Activated naive CD4-positive, alpha-beta T cell treated with Interleukin-2 at 50 U/mL for 16 hours (primary cell): ENCODE measurements around the gene ANKS1A.

Source experiments
- DNase-seq: peaks from one replicate; pipeline ENCODE4 v3.0.0-alpha.2; 2020

The ANKS1A gene

DNA sequence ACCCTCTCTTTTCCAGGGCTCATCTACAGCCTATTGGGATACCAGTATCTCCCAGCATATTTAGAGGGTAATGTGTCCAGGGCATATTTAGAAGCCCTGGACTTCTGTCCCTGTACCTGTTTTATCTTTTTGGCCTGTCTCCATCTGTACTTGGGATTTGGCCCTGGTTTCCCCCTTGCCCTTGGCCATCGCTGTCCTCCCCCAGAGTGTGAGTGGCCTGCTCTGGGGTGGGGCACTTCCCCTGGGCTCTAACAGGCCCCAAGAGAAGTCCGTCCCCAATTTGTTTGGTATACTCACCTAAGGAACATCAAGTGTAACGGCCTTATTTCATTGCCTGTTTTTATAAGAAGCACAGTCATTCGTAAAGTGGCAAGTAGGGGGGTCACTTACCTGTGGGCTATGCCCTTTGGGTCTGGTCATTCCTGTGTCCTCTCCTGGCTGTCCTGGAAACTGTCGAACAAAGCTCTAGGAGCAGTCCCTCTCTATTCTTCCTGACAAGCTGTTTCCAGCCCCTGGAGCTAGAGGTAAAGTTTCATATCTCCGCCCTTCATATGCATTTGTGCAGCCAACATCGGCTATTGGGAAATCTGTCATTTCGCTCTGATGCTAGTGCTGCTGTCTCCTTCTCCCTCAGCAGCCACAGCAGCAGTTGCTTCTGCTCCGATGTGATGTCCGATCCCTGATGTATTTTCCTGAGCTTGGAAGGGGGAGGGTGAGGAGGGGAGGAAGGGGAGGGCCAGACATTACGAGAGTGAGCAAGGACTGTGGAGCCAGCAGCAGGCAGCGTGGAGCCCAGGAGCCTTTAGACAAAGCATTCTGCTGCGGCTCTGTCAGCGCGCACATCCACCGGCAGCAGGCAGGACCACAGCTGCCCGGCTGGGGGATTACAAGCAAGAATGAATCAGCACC, 168.6 kb downstream of the ANKS1A start:
- DNase-seq: no peak

- no peak for DNase-seq
Observed at GRCh38 chr6:35058358-35058675, 169.3 kb downstream of the ANKS1A start.

DNA sequence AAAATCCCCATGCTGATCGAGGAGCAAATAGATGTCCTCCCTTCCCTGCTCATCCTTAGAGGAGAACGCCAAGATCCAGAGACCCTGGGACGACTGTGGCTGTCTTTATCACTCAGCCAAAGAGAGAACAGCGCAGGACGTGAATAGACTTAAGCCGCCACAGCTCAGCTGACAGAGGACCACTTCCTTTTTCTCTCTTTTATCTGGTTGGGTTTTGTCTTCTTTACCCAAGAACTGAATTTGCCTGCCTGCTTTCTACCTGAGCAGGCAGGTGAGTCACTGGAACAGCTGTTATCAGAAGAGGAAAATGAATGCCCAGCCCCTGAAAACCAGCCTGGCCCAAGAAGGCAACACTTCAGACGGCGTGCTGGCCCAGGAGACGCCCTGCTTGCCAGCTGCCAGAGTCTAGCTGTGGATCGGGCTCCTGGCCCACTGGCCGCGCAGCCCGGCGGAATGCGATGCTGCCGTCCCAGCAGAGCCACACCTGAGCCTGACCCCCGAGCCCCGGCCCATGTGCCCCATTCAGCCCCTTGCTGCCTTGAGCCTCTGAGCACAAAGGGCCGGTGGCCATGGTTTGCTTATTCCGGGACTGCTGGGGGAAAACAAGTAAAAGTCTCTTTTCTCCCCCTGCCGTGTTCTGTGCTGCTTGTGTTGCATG, 169.9 kb downstream of the ANKS1A start:
- no peak for DNase-seq

DNA sequence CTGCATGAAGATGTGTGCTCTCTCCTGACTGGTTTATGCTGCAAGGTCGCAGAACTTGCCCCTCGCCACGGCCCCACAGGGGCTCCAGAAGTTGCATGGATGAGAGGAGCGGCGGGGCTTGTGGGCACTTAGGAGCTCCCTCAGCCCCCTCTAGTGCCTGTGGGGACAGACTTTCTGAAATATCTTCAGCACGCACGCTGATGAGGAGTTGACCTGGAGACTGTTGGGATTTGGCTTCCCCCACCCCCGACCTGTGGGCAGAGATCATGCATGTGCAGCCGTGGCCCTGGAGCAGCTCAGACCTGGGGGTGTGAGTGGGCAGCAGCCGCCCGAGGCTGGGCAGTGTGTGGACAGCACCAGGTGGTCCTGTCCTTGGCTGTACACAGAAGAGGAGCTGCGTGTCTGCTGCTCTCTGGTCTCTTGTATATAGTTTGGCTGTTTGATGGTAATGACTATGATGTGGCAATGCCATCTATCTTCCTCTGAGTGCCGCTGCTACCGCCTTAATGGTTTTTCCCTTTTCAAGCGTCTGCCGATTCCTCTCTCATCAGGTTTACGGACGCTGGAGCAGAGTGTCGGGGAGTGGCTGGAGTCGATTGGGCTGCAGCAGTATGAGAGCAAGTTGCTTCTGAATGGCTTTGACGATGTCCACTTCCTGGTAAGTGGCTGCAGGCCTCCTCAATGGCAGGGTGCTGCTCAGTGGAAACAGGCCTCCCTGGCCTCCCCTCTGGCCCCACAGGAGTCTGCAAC, 170.7 kb downstream of the ANKS1A start:
- no peak for DNase-seq

DNA sequence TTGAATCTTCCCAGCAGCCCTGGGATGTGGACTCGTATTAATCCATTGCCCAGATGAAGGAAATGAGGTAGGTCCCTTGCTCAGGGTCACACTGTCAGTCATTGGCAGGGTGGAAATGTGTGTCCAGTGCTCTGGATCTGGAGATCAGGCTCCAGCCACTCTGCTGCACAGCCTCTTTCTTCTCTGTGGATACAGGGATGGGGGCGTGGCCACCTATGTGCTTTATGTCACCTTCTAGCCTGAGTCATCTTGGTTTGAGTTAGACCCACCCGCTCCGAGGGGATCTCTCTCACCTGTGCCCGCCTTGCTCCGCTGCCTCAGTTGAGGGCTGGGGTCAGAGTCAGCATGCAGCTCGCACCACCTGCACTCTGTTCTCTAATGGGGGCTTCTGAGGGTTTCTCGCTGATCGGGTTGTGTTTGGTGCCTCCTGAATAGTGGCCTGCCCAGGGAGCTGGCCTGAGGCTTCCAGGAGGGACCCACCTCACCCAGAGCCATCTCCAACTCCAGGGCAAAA, 172.1 kb downstream of the ANKS1A start:
- no peak for DNase-seq

DNA sequence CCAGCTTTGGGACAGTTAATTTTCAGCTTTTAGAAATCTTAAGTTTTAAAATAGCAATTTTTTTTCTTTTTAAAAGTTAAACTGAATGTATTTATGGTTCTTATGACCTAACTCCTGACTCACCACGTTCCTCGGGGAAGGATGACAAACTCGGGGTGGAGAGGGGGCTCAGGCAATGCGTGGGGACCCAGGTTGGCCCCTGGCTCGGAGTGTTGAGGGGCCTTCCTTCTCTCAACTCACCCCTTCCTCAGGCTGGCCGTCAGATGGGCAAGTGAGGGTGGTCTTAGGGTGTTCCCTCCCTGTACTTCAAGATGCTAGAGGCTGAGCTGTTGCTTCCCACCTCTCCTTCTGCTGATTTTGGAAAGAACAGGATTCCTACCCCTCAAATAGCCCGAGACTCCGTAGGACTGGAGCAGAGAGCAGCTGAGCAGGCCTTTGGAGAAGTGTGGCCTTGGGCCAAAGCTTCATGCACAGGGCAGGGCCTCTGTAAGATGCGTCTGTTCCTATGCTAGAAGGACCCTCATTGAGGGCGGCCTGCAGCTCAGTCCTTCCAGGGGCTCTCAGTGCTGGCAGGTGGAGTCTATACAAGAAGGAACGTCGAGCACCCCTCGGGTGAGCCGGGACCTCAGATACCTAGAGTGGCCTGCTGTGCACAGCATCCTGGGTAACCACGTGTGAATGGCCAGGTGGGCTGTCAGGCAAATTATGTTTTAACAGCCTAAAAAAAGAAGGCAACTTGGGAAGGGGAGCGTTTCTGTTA, 172.8 kb downstream of the ANKS1A start:
- no peak for DNase-seq

- DNase-seq: no peak
Observed at GRCh38 chr6:35062676-35063574, 173.9 kb downstream of the ANKS1A start.

DNA sequence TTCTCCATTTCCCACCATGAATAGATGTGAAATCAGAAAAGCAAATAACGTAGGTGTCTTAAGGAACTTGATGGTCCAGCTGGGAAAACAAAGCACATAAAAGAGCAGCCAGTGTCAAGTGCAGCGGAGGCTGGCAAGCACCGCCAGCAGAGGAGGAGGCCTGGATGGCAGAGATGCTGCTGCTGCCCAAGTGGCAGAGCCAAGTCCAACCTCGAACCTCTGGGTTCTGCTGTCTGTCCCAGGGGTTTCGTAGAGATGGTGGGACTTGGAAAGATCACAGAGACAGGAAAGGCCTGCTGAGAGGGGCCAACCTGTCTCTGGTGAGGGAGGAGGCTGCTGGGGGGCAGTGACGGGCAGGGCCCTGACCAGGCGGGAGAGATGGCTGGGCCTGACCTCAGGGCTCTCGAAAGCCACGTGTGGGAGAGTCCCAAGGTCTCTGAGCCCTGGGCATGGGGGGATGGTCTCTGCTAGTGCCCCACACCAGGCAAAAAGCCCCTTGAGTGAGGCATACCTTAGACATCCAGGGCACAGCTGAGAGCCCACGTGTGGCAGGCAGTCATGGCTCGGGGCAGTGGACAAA, 174.7 kb downstream of the ANKS1A start:
- DNase-seq: no peak

DNA sequence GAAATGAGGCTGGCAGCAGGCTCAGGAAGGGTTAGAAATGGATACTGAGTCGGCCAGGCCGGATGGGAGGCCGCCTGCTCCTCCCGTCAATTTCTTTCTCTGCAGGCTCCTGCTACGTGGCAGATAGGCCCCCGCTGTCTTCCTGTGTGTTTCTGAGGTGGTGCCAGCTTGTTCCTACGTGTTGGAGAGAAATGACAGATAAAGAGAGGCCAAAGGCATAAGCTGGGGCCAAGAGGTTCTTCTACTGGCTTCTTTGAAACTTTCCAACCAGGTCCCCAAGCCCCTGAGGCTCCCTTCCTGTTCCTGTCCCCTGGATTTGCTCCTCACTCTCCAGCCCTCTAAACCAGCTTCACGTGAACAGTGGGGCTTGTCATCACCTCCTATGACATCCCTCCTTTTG, 175.2 kb downstream of the ANKS1A start:
- DNase-seq: no peak

DNA sequence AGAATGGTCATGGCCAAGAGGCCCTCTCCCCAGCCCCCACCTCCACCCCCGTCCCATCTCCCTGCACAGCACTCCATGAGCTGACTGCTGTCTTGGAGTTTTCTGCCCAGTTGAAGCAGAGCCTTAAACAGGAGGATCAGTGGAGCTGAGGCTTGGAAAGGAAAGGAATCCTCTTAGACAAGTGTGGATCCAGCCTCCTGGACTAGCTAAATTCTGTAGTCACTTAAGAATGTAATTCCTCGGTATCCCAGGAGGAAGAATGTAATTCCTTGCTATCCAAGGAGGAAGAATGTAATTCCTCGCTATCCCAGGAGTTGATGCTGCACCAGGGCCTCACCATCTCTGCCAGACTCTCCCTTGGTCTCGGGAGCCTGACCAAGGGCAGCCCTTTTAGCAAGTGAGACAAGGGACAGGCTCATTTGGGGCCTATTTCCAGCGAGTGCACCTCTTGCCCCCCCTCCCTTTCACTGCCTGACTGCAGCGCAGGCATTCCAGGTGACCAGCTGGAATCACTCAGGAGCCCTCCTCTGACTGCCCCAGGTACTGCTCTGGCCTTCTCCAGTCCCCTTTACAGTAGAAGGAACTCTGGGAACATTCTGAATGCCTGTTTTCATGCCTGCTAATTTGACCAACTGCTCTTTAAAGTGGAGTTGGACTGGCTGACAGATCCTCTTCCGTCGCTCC, 175.8 kb downstream of the ANKS1A start:
- DNase-seq: no peak

- no peak for DNase-seq
Observed at GRCh38 chr6:35065441-35065800, 176.4 kb downstream of the ANKS1A start.

GRCh38 chr6:35065870-35066269, 176.8 kb downstream of the ANKS1A start:
- no peak for DNase-seq

- DNase-seq: no peak
Observed at GRCh38 chr6:35067234-35067633, 178.2 kb downstream of the ANKS1A start.

GRCh38 chr6:35068206-35068605, 179.2 kb downstream of the ANKS1A start:
- no peak for DNase-seq

DNA sequence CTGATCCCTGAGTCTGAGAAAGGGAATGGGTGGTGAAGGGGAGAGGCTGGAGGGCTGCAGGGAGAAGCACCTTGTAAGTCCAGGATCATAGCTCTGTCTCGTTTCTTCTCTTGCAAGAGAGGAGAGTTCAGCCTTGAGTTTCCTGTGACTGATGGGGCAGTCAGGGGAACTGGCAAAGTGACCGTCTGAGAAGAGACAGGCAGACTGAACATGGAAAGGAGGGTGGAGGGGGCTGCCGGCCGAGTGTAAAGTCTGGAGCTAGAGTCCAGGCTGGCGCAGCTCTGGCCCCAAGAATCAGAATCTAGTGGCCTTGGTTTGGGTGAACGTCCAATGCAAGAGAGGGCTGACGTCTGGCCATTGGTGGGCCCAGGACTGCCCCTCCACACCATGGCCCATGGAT, 179.6 kb downstream of the ANKS1A start:
- DNase-seq: no peak

DNA sequence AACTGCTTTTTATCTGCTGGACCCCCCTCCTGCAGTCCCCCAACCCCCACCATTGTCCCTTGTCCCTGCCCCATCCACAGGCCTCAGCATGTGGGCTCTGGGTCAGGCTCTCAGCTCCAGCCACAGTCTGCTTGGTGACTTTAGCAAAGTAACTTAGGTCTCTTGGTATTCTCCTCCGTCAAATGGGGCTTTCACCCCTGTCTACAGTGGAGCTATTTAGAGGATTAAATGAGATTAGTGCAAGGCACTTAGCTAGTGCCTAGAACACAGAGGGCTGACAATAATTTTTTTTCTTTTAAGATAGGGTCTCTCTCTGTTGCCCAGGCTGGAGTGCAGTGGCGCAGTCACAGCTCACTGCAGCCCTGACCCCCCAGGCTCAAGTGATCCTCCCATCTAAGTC, 180.2 kb downstream of the ANKS1A start:
- DNase-seq: no peak

DNA sequence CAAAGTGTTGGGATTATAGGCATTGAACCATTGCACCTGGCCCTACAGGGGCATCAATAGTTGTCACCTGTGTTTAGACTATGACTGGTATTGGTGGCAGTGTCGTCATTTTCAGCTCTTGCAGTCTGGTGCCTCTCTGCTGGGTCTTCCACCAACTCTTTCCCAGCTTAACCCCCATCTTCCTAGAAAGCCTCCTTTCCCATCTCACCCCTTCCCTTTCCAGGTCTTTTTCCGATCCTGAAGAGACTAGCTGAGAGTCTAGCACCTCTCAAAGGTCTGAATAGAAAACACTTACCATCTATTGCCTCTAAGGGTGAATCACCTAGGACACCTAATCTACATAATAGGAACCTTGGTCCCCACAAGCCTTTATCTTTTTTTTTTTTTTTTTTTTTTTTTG, 181.1 kb downstream of the ANKS1A start:
- DNase-seq: no peak

- DNase-seq: no peak
Observed at GRCh38 chr6:35071347-35071994, 182.4 kb downstream of the ANKS1A start.

GRCh38 chr6:35072051-35072697, 183.1 kb downstream of the ANKS1A start:
- no peak for DNase-seq

- no peak for DNase-seq
Observed at GRCh38 chr6:35072698-35073055, 183.6 kb downstream of the ANKS1A start.
